ENCODE measurements around the gene FAM186B.
"Not testable (repeated sequence)": the region's sequence is repeated elsewhere in the genome, so short reads cannot be mapped to it uniquely, and the experiment has no call there.

FAM186B gene, protein sequence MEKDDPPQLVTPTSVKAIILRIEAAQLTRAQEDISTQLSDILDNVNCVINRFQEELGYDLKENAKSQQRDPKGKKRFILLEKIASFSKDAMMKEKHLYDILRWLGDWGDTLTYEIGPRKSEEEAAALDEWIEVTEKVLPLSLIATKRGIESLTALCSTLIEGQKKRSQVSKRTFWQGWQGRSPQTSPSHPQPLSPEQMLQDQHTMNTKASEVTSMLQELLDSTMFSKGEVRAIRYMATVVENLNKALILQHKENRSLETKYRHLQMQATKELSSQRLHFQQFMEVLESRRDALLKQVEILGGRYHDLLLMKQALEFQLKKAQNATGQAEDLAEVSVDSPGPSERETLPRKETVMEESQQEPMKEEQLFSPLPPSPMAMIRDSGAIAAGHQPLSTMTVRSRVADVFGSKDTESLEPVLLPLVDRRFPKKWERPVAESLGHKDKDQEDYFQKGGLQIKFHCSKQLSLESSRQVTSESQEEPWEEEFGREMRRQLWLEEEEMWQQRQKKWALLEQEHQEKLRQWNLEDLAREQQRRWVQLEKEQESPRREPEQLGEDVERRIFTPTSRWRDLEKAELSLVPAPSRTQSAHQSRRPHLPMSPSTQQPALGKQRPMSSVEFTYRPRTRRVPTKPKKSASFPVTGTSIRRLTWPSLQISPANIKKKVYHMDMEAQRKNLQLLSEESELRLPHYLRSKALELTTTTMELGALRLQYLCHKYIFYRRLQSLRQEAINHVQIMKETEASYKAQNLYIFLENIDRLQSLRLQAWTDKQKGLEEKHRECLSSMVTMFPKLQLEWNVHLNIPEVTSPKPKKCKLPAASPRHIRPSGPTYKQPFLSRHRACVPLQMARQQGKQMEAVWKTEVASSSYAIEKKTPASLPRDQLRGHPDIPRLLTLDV

DNA sequence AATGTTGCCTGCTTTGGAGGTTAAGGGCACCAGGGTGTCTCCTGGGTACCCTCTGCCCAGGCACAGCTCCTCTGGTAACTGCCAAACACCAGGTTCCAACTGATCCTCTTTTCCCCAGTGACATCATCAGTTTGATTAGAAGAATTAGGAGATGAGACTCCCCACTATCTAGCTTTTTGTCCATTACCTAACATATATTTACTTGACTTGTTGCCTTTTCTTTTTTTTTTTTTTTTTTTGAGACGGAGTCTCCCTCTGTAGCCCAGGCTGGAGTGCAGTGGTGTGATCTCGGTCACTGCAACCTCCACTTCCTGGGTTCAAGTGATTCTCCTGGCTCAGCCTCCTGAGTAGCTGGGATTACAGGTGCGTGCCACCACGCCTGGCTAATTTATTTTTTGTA lies at the start of gene FAM186B:
TSS of gene FAM186B (minus strand) at position 101 of the 400 bp plus-strand sequence. CDS start 162 bp downstream, outside the sequence.
- H3K27ac ChIP-seq (ENCODE audit: low read length); H3K9me3 ChIP-seq (ENCODE audit: control insufficient read depth, low read depth, low read length); H3K4me3 ChIP-seq (ENCODE audit: low read length); H3K4me1 ChIP-seq (ENCODE audit: control insufficient read depth, low read depth, low read length); H3K9ac ChIP-seq (ENCODE audit: low read length); H3K36me3 ChIP-seq (ENCODE audit: control insufficient read depth, low read depth, low read length); H3K27me3 ChIP-seq (ENCODE audit: control insufficient read depth, insufficient read depth, low read length): not testable (repeated sequence)

DNA sequence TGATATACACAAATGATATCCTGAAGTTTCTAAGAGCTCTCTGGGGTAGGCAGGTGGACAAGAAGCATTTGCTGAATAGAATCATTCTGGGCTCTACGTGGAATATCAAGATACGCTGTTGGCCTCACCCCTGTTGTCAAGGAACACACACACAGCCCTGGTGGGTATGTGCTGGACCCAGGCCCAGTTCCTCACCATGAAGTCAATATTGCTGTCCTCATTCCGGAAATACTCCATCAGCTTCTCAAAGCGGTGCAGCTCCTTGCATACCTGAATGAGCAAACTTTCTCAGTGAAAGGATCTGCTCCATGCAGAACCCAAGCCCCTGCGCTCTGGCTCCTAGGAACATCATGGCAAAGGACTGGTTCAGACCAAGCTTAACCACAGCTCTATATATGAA lies 49.3 kb upstream of the FAM186B start:
- Histone ChIP-seq H3K9ac (ENCODE audit: low read length) (no peak overlapping the region), H3K27me3 (ENCODE audit: control insufficient read depth, insufficient read depth, low read length) (no peaks in the 10 kb centered on the region), H3K36me3 (ENCODE audit: control insufficient read depth, low read depth, low read length) (peaks cover 43% of the 10 kb centered on the region), H3K27ac (ENCODE audit: low read length) (no peak overlapping the region), H3K4me3 (ENCODE audit: low read length) (no peak overlapping the region), H3K4me1 (ENCODE audit: control insufficient read depth, low read depth, low read length) (no peaks in the 10 kb centered on the region), H3K9me3 (ENCODE audit: control insufficient read depth, low read depth, low read length) (no peaks in the 10 kb centered on the region)

DNA sequence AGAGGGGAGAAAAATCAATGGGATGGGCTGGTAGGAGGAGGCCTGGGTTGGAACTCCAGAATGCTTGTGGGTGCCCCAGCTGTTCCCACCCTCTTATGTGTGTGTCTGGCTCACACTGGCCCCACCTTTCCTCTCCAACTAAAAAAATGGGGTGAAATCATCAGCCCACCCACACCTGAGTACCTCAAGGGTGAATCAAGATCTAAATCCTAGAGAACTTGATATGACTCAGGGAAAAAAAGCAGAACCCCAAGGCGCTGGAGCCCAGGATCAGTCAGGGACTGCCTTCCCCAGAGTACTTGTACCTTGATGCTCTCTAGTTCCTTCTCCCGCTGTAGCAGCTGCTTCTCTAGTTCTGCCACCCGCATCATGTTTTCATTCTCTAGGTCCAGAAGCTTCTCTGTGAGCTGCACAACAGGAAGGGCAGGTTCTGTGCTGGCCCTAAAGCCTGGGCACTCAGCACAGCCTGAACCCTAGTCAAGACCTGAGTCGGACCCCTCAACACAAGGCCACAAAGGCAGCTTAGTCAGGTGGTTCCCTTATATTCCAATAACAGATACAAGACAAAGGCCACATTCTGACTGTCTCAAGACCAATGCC lies 47.6 kb upstream of the FAM186B start:
- no peaks in the 10 kb centered on the region for H3K4me1 ChIP-seq (ENCODE audit: control insufficient read depth, low read depth, low read length)
- no peaks in the 10 kb centered on the region for H3K27me3 ChIP-seq (ENCODE audit: control insufficient read depth, insufficient read depth, low read length)
- no peaks in the 10 kb centered on the region for H3K9me3 ChIP-seq (ENCODE audit: control insufficient read depth, low read depth, low read length)
- H3K27ac ChIP-seq (ENCODE audit: low read length) = no peak overlapping the region
- H3K9ac ChIP-seq (ENCODE audit: low read length) = no peak overlapping the region
- no peak overlapping the region for H3K4me3 ChIP-seq (ENCODE audit: low read length)
- peaks cover 55% of the 10 kb centered on the region for H3K36me3 ChIP-seq (ENCODE audit: control insufficient read depth, low read depth, low read length)

DNA sequence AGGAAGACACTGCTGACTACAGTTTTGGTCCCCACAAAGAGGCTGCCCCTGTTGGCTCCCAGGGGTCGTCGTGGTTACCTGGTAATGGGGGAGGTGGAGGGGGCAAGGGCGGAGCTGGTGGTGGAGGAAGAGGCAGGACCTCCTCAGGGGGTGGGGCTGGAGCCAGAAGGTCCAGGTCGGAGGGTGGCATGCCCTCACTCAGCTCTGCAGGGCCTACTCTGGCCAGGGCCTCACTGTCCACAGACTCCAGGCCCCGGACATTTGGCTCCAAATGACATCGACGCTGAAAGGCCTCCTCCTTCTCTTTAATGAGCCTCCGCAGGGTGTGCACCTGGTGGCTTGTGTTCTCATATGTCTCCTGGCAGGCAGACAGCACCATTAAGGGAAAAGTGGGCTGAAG lies 46.4 kb upstream of the FAM186B start:
- Histone ChIP-seq H3K27me3 (ENCODE audit: control insufficient read depth, insufficient read depth, low read length) (no peaks in the 10 kb centered on the region), H3K9me3 (ENCODE audit: control insufficient read depth, low read depth, low read length) (no peaks in the 10 kb centered on the region), H3K4me3 (ENCODE audit: low read length) (no peak overlapping the region), H3K27ac (ENCODE audit: low read length) (no peak overlapping the region), H3K4me1 (ENCODE audit: control insufficient read depth, low read depth, low read length) (no peaks in the 10 kb centered on the region), H3K36me3 (ENCODE audit: control insufficient read depth, low read depth, low read length) (peaks cover 52% of the 10 kb centered on the region), H3K9ac (ENCODE audit: low read length) (no peak overlapping the region)

DNA sequence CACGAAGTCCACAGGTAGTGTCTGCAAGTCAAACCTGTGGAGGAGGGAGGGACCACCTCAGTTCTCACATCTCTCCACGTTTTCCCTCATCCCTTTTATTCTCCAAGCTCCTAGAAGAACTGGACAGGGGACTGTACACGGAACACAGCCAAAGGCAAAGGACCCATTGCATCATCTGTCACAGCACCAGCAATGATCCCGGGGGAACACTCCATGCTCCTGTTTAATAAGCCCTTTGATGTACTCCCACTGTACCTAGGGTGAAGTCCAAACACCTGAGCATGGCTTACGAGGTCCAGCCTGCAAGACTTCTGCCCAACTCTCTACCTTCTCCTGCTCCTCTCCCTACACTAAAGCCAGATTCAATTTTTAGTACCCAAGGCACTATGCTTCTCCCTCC lies 44.5 kb upstream of the FAM186B start:
- Histone ChIP-seq H3K36me3 (ENCODE audit: control insufficient read depth, low read depth, low read length) (peaks cover 56% of the 10 kb centered on the region), H3K9ac (ENCODE audit: low read length) (no peak overlapping the region)

DNA sequence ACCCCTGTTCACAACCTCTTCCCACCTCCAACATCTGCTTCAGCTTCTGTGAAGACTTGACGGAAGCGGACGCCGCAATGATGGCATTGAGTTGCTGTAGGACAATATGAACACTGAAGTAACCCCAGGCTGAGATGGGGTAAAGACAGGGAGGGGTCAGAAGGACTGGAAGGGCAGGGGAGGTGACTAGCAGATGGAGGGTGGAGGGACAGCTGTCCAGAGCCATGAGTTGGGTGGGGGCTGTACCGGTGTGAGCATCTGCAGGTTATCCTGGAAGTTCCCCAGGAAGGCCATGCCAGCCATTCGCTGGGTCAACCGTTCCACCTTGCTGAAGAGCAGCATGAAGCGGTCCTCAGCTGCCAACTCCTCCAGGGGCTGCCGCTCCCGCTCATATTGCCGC lies 44.0 kb upstream of the FAM186B start:
- Histone ChIP-seq H3K9me3 (ENCODE audit: control insufficient read depth, low read depth, low read length) (no peaks in the 10 kb centered on the region), H3K36me3 (ENCODE audit: control insufficient read depth, low read depth, low read length) (peaks cover 52% of the 10 kb centered on the region), H3K9ac (ENCODE audit: low read length) (no peak overlapping the region), H3K4me1 (ENCODE audit: control insufficient read depth, low read depth, low read length) (no peaks in the 10 kb centered on the region), H3K4me3 (ENCODE audit: low read length) (no peak overlapping the region), H3K27ac (ENCODE audit: low read length) (no peak overlapping the region), H3K27me3 (ENCODE audit: control insufficient read depth, insufficient read depth, low read length) (no peaks in the 10 kb centered on the region)

More for the DNA sequence above, 44.5 kb upstream of the FAM186B start:
- Histone ChIP-seq H3K27me3 (ENCODE audit: control insufficient read depth, insufficient read depth, low read length) (no peaks in the 10 kb centered on the region), H3K4me1 (ENCODE audit: control insufficient read depth, low read depth, low read length) (no peaks in the 10 kb centered on the region), H3K27ac (ENCODE audit: low read length) (no peak overlapping the region), H3K9me3 (ENCODE audit: control insufficient read depth, low read depth, low read length) (no peaks in the 10 kb centered on the region), H3K4me3 (ENCODE audit: low read length) (no peak overlapping the region)

DNA sequence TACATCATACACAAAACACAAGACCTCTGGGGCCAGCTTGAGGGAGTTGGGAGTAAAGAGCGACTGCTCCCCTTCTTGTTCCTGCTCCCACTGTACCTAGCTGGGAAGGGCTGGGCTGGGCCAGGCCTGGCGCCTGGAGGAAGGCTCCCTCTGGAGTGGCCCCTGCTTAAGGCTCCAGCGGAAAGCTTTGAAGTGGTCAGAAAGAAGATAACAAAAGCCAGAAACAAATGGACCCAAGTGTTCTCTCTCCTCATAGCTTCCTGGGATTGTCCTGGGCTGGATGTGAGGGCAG lies 43.2 kb upstream of the FAM186B start:
- no peaks in the 10 kb centered on the region for H3K4me1 ChIP-seq (ENCODE audit: control insufficient read depth, low read depth, low read length)
- H3K9ac ChIP-seq (ENCODE audit: low read length) = no peak overlapping the region
- no peak overlapping the region for H3K4me3 ChIP-seq (ENCODE audit: low read length)
- no peaks in the 10 kb centered on the region for H3K27me3 ChIP-seq (ENCODE audit: control insufficient read depth, insufficient read depth, low read length)
- H3K36me3 ChIP-seq (ENCODE audit: control insufficient read depth, low read depth, low read length) = peaks cover 53% of the 10 kb centered on the region
- no peaks in the 10 kb centered on the region for H3K9me3 ChIP-seq (ENCODE audit: control insufficient read depth, low read depth, low read length)
- H3K27ac ChIP-seq (ENCODE audit: low read length) = no peak overlapping the region

DNA sequence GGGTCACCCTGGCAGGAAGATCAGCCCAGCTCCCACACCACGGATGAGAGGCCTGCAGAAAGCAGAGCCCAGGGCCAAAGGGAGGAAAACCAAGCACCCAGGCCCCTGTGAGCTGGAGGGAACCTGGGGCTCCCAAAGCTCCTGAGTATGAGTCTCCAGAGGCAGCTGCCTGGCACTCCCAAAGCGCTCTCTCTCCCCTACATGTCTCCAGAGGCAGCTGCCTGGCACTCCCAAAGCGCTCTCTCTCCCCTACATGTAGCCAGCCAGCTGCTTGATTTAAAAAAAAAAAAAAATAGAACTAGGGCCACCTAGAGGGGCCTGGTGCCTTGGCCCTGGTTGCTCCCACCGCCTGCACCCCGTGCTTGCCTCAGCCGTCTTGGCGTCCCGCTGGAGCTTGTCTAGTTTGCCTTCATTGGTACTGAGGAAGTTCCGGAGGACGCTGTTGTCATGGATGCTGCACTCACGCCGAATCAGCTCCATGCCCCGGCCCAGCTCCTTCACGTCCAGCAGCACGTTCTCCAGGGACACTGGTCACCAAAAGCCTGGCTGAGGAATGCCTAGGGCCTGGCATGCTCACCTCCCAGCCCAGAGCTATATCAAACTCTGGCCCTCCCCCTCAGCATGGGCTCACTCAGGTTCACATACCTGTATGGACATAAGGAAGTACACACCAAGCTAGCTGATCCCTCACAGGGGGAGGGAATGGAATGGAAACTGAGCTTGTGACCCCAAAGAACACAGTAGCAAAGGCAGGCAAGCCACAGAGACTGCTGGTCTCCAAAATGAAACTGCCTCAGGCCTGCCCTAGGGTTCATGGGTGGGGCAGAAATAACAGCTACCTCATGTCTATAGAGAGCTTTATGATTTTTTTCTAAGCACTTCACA lies 42.6 kb upstream of the FAM186B start:
- Histone ChIP-seq H3K27ac (ENCODE audit: low read length) (no peak overlapping the region), H3K4me3 (ENCODE audit: low read length) (no peak overlapping the region), H3K27me3 (ENCODE audit: control insufficient read depth, insufficient read depth, low read length) (no peaks in the 10 kb centered on the region), H3K9me3 (ENCODE audit: control insufficient read depth, low read depth, low read length) (no peaks in the 10 kb centered on the region), H3K4me1 (ENCODE audit: control insufficient read depth, low read depth, low read length) (no peaks in the 10 kb centered on the region), H3K9ac (ENCODE audit: low read length) (no peak overlapping the region), H3K36me3 (ENCODE audit: control insufficient read depth, low read depth, low read length) (peaks cover 53% of the 10 kb centered on the region)

DNA sequence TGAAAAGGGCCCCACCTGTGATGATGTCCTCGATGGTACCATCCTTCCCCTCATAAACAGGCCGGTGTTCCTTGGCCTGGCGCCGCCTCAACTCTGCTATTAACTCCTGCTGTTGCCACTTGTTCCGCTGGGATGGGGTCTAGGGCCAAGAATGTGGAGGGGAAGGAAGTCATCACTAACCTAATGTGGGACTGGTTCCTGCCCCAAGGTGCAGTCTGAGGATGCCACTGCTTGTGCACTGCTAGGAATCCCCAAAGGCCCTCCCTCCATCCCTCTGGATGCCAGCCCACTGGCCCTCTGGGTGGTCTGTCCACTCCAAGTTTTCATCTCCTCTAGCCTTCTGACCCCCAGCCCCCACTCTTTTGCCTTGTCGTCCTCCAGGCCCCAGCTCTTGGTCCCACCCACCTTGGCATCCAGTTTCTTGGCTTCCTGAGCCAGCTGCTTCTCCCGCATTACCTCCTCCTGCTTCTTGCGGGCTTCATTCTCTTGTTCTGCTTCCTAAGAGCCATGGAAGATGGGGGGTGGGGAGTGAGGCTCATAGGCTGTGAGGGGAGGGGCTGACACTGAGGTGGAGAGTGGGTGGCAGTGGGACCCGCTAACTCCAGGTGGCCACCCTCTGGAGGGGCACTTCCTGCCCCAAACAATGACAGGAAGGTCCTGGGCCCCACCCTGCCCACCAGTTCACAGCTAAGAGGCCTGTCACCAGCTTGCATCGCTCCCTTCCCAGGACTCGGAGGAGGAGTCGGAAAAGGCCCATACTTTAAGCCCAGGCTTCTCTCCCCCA lies 41.6 kb upstream of the FAM186B start:
- H3K27ac ChIP-seq (ENCODE audit: low read length) = no peak overlapping the region
- H3K4me1 ChIP-seq (ENCODE audit: control insufficient read depth, low read depth, low read length) = no peaks in the 10 kb centered on the region
- H3K4me3 ChIP-seq (ENCODE audit: low read length) = no peak overlapping the region
- no peaks in the 10 kb centered on the region for H3K9me3 ChIP-seq (ENCODE audit: control insufficient read depth, low read depth, low read length)
- peaks cover 60% of the 10 kb centered on the region for H3K36me3 ChIP-seq (ENCODE audit: control insufficient read depth, low read depth, low read length)
- H3K27me3 ChIP-seq (ENCODE audit: control insufficient read depth, insufficient read depth, low read length) = no peaks in the 10 kb centered on the region
- no peak overlapping the region for H3K9ac ChIP-seq (ENCODE audit: low read length)

DNA sequence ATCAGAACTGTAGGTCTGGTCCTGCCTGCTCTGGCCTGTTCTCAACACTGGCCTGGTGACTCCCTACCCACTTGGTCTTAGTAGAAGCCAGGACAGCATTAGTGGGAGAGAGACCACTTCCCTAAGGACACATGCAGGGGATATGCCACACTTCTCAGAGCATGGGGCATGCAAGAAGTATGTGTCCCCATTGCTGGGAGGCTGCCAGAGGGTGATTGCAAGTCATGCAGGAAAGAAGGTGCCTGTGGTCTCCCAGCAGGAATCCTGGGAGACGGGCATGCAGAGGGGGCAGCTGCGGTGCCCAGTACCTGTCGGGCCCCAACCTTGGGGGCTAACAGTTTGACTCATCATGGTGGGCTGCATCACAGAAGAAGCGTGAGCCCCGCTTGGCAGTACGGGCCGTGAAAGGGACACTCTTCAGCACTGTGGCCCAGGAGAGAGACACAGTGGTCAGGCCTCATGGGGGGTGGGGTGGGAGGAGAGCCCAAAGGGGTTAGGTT lies 40.9 kb upstream of the FAM186B start:
- Histone ChIP-seq H3K36me3 (ENCODE audit: control insufficient read depth, low read depth, low read length) (peaks cover 63% of the 10 kb centered on the region), H3K9ac (ENCODE audit: low read length) (no peak overlapping the region), H3K27ac (ENCODE audit: low read length) (no peak overlapping the region), H3K27me3 (ENCODE audit: control insufficient read depth, insufficient read depth, low read length) (no peaks in the 10 kb centered on the region), H3K4me3 (ENCODE audit: low read length) (no peak overlapping the region), H3K9me3 (ENCODE audit: control insufficient read depth, low read depth, low read length) (no peaks in the 10 kb centered on the region), H3K4me1 (ENCODE audit: control insufficient read depth, low read depth, low read length) (no peaks in the 10 kb centered on the region)

All from iPS-18a (cell line).